PFSK-1 (cell line): ENCODE results near the gene FCRL4.

Experiments used
- POLR2AphosphoS5 ChIP-seq: IDR thresholded peaks from 2 replicates; pipeline ENCODE4 v1.6.1; 2012; ENCODE audit warnings: low read depth, mild to moderate bottlenecking, control low read depth, low read length, moderate library complexity
- REST ChIP-seq, 2 experiments: IDR thresholded peaks; 2 replicates each; pipeline versions ENCODE4 v1.6.1 to v1.8.0; 2011 to 2012; ENCODE audit warnings: low read depth in 2 of 2, low read length in 2 of 2, control low read depth in 1 of 2, inconsistent platforms in 1 of 2, mild to moderate bottlenecking in 1 of 2, moderate library complexity in 1 of 2; ENCODE audit not compliant: insufficient read depth in 1 of 2
- SIN3A ChIP-seq: IDR thresholded peaks from 2 replicates; pipeline ENCODE4 v1.6.1; 2012; ENCODE audit warnings: mild to moderate bottlenecking, low read length, moderate library complexity, borderline replicate concordance; ENCODE audit not compliant: insufficient read depth
- TAF1 ChIP-seq: IDR thresholded peaks from 2 replicates; pipeline ENCODE4 v1.6.1; 2012; ENCODE audit warnings: low read length, control low read depth, borderline replicate concordance; ENCODE audit not compliant: insufficient read depth

- TF ChIP-seq POLR2AphosphoS5: no peak
- no peak for TF ChIP-seq REST (IDR thresholded peaks at IDR 0.05; ENCODE audit: insufficient read depth in 1 of 2, low read depth in 2 of 2, low read length in 2 of 2)
- no peak for TF ChIP-seq SIN3A
- TF ChIP-seq TAF1: no peak
Observed at GRCh38 chr1:157641177-157641576, 43.3 kb upstream of the FCRL4 start.
